ENCODE data around the gene PFDN6.

- TF ChIP-seq POLR2A (conservative IDR thresholded peaks at IDR 0.05) = peak; percentile 72
- no peak for TF ChIP-seq RBM22 (IDR thresholded peaks at IDR 0.05; ENCODE audit: low read depth, low read length, poor library complexity, severe bottlenecking)
- TF ChIP-seq MNT (conservative IDR thresholded peaks at IDR 0.05) = peak in 1 of 2 experiments; percentile 61; a peak in 2 of 4 replicates
- TF ChIP-seq MAFF (IDR thresholded peaks at IDR 0.05; ENCODE audit: low read length) = no peak
- TF ChIP-seq HMGXB4 (CRISPR knock-in tag; IDR thresholded peaks at IDR 0.05) = no peak
- peak; percentile 72 for TF ChIP-seq TEAD4 (IDR thresholded peaks at IDR 0.05; ENCODE audit: low read length)
- TF ChIP-seq TEAD4 (CRISPR knock-in tag; IDR thresholded peaks at IDR 0.05; ENCODE audit: borderline replicate concordance) = no peak
- peak; percentile 64; the same call in 1 of the 2 replicates for TF ChIP-seq EP400 (IDR thresholded peaks at IDR 0.05)
- peak in 1 of 3 experiments; percentile 17; a peak in 1 of 6 replicates for TF ChIP-seq CTCF (IDR thresholded peaks at IDR 0.05 in 2 of 3, conservative IDR thresholded peaks at IDR 0.05 in 1 of 3; ENCODE audit: insufficient read depth in 2 of 3, low read depth in 1 of 3, low read length in 3 of 3)
- TF ChIP-seq POLR2AphosphoS5 (IDR thresholded peaks at IDR 0.05; ENCODE audit: control insufficient read depth, insufficient read depth, low read depth, low read length) = peak; percentile 64; the same call in 1 of the 2 replicates
- no peak; the same call in 1 of the 2 replicates for TF ChIP-seq ZBTB2 (IDR thresholded peaks at IDR 0.05)
Observed at GRCh38 chr6:33317669-33318425, 28.4 kb downstream of the PFDN6 start, which contains the start of gene ZBTB22.

All from K562 (cell line).